Adrenal gland (tissue), 12 donors: ENCODE data around the gene VPS72. TPM values are rescaled to one million over a fixed set of nuclear protein-coding genes. Genes with fewer than 3 reads are reported as not detected.

ENCODE experiments used
- DNase-seq, 7 donors: peaks; one replicate each; pipeline ENCODE4 v3.0.0-alpha.2; 2019 to 2020
- H3K27ac ChIP-seq, 5 donors: fragments of 200-600 bp; sonication (generic) in 4 of 5; 1 replicate in 3 of 5; 2 replicates in 2 of 5; pipeline versions ENCODE4 v1.5.1 to v1.8.0; 2016 to 2020; ENCODE audit warnings: mild to moderate bottlenecking in 1 of 5
- H3K27me3 ChIP-seq: fragments of 200-600 bp; 2 replicates; pipeline ENCODE4 v1.8.0; 2021
- H3K36me3 ChIP-seq, 2 donors: fragments of 200-600 bp; replicated peaks in 1 of 2; 1 replicate in 1 of 2; 2 replicates in 1 of 2; pipeline versions ENCODE4 v1.5.1 to v1.8.0; 2018 to 2022
- H3K4me1 ChIP-seq, 2 donors: fragments of 200-600 bp; replicated peaks in 1 of 2; 1 replicate in 1 of 2; 2 replicates in 1 of 2; pipeline versions ENCODE4 v1.5.1 to v1.8.0; 2018 to 2021
- H3K4me3 ChIP-seq, 4 donors: fragments of 200-600 bp; sonication (generic) in 3 of 4; one replicate each; pipeline ENCODE4 v1.5.1; 2016 to 2018
- H3K9me3 ChIP-seq, 3 donors: fragments of 200-600 bp; sonication (generic) in 1 of 3; replicated peaks in 1 of 3; 1 replicate in 2 of 3; 2 replicates in 1 of 3; pipeline versions ENCODE4 v1.5.1 to v1.8.0; 2016 to 2021
- POLR2A ChIP-seq, 2 donors: fragments of 450-650 bp; IDR thresholded peaks; one replicate each; pipeline ENCODE4 v1.6.1; 2017; ENCODE audit warnings: antibody characterized with exemption in 2 of 2, mild to moderate bottlenecking in 2 of 2, moderate library complexity in 1 of 2
- WGBS, 4 donors: extraction: QIAGEN DNeasy Blood & Tissue Kit in 2 of 4; methylation state at CpG; one replicate each; pipeline versions ENCODE4 v1.1.5 to v1.1.7; 2013 to 2017; 5-methylcytosine and 5-hydroxymethylcytosine counted together
- intact Hi-C, 2 donors: fragments of 100-400 bp; cut with DNase I; formaldehyde crosslinking; loops; one replicate each; pipeline versions ENCODE4 v1.14.1 to v1.15.0; 2022 to 2023
- polyA plus RNA-seq, 3 donors: library from polyadenylated mRNA; stranded (reverse); fragments of 200-250 nt in 2 of 3; fragments of 350-450 nt in 1 of 3; fragmentation: Illumina TruSeq in 1 of 3; extraction: RNeasy Lipid Tissue Mini Kit (QIAGEN cat#74804) in 1 of 3; gene quantifications; one replicate each; pipeline ENCODE4 v1.2.3, GENCODE V29; 2013 to 2014
- total RNA-seq, 9 donors: library from RNA; depleted of rRNA in 4 of 9; stranded (reverse); fragments of >200 nt in 4 of 9; fragments of 120-200 nt in 1 of 9; fragmentation: NEBNext Ultra II Directional in 1 of 9; extraction: Animal tissue kit (Norgen Biotek cat#: 25700) in 1 of 9; gene quantifications; one replicate each; pipeline versions ENCODE4 v1.1.0 to v1.2.4, GENCODE V29; 2013 to 2023
- TF ChIP-seq, protein P1 (sequence below), 6 experiments: fragments of 450-650 bp in 4 of 6; fragments of 200-600 bp in 2 of 6; sonication (generic) in 1 of 6; IDR thresholded peaks; 1 replicate in 5 of 6; 2 replicates in 1 of 6; pipeline versions ENCODE4 v1.5.1 to v1.8.0; 2016 to 2021; ENCODE audit warnings: antibody characterized with exemption in 6 of 6, mild to moderate bottlenecking in 2 of 6, moderate library complexity in 1 of 6
- donor health status: healthy with polysubstance abuse.
- donor health status: Bipolar disorder and iron deficiency.
- donor health status: DM: yes; HTN: yes; CAD: no.
- donor health status: DM: no; HTN: no; CAD: no.
- donor health status: DM: no; HTN: no; CAD: no.
- donor health status: DM: yes; HTN: yes; CAD: no.

Gene VPS72
- total and polyA plus RNA-seq, 12 donors: 30.0 to 57.1 (median 39.2) TPM

DNA sequence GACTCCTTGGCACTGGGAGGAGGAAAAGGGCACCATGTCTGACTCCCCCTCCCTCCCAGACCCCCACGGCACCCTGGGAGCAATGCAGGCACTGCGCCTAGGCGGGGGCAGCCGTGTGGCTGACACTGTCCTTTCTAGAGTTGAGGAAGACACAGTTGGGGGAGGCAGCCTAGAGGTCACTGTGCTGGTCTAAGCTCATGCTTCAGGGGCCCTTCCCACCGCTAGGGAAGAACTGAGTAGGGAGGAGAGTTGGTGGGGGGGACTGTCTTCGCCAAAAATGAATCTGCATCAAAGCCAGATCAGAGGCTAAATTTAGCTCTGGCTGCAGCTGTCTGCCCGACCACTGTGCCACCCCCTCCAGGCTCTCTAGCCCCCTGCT, 47.0 kb downstream of the VPS72 start:
- H3K9me3 ChIP-seq: no peaks in the 10 kb centered on the region
- no peak overlapping the region for H3K27ac ChIP-seq
- H3K4me1 ChIP-seq: peaks cover 0 to 21% of the 10 kb centered on the region in 2 donors
- H3K36me3 ChIP-seq: no peaks in the 10 kb centered on the region
- DNase-seq: peak in 1 of 7 donors; percentile 46
- TF ChIP-seq, protein P1, sequence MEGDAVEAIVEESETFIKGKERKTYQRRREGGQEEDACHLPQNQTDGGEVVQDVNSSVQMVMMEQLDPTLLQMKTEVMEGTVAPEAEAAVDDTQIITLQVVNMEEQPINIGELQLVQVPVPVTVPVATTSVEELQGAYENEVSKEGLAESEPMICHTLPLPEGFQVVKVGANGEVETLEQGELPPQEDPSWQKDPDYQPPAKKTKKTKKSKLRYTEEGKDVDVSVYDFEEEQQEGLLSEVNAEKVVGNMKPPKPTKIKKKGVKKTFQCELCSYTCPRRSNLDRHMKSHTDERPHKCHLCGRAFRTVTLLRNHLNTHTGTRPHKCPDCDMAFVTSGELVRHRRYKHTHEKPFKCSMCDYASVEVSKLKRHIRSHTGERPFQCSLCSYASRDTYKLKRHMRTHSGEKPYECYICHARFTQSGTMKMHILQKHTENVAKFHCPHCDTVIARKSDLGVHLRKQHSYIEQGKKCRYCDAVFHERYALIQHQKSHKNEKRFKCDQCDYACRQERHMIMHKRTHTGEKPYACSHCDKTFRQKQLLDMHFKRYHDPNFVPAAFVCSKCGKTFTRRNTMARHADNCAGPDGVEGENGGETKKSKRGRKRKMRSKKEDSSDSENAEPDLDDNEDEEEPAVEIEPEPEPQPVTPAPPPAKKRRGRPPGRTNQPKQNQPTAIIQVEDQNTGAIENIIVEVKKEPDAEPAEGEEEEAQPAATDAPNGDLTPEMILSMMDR (IDR thresholded peaks at IDR 0.05): no peak
- TF ChIP-seq POLR2A (IDR thresholded peaks at IDR 0.05): no peak
- intact Hi-C loops: no loop called here
- H3K27me3 ChIP-seq: no peaks in the 10 kb centered on the region
- no peak overlapping the region for H3K4me3 ChIP-seq
- WGBS, 4 donors: 68 to 83% (median 79%) methylated on average over 4 to 7 of the region's 7 CpGs

GRCh38 chr1:151142411-151143056, 47.5 kb downstream of the VPS72 start:
- intact Hi-C loops: no loop called here
- Histone ChIP-seq H3K27me3 (no peaks in the 10 kb centered on the region), H3K36me3 (no peaks in the 10 kb centered on the region), H3K9me3 (no peaks in the 10 kb centered on the region), H3K4me3 (no peak overlapping the region), H3K27ac (no peak overlapping the region), H3K4me1 (peaks cover 0 to 19% of the 10 kb centered on the region in 2 donors)
- no peak for TF ChIP-seq POLR2A (IDR thresholded peaks at IDR 0.05)
- TF ChIP-seq, protein P1 (IDR thresholded peaks at IDR 0.05): no peak
- DNase-seq: peak in 1 of 7 donors; percentile 15
- WGBS, 4 donors: 70 to 86% (median 79%) methylated on average over 4 to 5 of the region's 5 CpGs

DNA sequence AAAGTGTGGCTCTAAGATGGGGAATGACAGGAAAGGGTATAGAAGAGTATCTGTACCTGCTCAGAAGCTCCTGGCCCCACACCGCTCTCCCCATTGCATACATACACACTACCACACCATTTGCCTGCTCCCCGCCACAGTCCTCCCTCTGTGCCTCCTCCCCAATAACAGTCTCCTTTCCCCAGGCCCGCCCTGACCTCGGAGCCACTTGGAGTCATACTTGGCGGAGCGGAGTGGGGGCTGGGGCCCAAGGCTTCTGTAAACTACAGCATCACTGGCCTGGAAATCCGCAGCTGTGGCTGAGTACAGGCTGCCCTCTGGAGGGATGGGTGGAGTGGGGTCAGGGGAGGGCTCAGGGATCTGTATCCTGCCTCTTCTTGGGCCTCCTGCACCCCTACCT, 52.2 kb downstream of the VPS72 start:
- Histone ChIP-seq H3K27me3 (no peaks in the 10 kb centered on the region), H3K27ac (no peak overlapping the region), H3K9me3 (no peaks in the 10 kb centered on the region), H3K36me3 (no peaks in the 10 kb centered on the region), H3K4me3 (no peak overlapping the region), H3K4me1 (peaks cover 2 to 4% of the 10 kb centered on the region in 2 donors)
- intact Hi-C loops: no loop called here
- DNase-seq: peak in 1 of 7 donors; percentile 27
- WGBS, 4 donors: 94 to 95% (median 95%) methylated on average over 7 of the region's 7 CpGs
- TF ChIP-seq, protein P1 (IDR thresholded peaks at IDR 0.05): no peak
- no peak for TF ChIP-seq POLR2A (IDR thresholded peaks at IDR 0.05)

DNA sequence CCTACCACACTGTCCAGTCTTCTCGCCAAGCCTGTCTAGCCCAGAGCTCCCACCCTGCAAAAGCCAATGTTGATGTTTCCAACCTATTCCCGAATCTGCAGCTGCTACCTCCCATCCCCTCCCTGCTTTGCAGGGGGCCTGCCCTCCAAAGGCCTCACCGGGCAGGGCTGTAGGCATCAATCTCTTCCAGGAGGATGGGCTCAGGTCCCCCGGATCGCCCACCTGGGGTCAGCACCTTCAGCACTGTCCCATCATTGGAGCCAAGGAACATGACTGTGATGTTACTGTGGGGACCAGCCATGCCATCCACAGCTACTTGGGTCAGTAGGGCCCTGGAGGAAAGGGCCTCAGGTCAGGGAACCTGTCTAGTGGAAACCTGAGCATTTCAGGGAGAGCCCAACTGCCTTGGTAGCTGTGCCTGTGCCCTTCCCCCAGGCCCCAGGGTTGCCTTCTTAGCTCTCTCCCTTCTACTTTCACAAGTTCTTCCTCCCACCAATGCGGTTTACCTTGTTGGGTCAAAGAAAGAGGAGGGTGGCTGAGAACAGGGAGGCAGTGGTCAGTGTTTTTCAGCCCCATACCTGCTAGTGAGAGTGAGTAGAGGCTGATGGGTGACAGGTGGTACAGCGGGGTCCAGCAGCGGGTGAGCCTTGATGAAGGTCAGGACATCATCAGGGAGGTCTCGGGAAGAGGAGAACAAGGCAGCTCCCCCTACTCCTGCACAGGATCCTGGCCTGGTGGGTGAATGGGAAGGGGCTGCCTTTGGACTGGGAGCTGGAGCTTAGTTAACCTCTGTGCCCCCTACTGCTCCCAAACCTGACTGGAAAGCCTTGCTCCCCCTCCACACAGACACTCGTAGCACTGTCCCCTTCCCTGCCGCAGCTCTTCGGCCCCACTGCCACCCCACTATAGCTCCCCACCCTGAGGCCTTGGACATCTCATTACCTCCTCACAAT, 54.3 kb downstream of the VPS72 start:
- Histone ChIP-seq H3K27me3 (no peaks in the 10 kb centered on the region), H3K4me3 (no peak overlapping the region), H3K36me3 (no peaks in the 10 kb centered on the region), H3K4me1 (peaks cover 7 to 9% of the 10 kb centered on the region in 2 donors), H3K9me3 (no peaks in the 10 kb centered on the region), H3K27ac (no peak overlapping the region)
- DNase-seq: peak in 1 of 7 donors; percentile 24
- intact Hi-C loops: no loop called here
- WGBS, 4 donors: 88 to 95% (median 94%) methylated on average over 11 to 12 of the region's 12 CpGs
- TF ChIP-seq POLR2A (IDR thresholded peaks at IDR 0.05): no peak
- TF ChIP-seq, protein P1 (IDR thresholded peaks at IDR 0.05): no peak
